Trophoblast cell (in vitro differentiated cells and primary cell): ENCODE measurements around the gene ARHGAP42.

Experiments
- DNase-seq, 2 donors: peaks; one replicate each; pipeline ENCODE4 v3.0.0-alpha.2; 2016
- H2AFZ ChIP-seq: 2 replicates; pipeline ENCODE4 v1.6.1; 2013; ENCODE audit warnings: low read length, moderate library complexity, mild to moderate bottlenecking; ENCODE audit not compliant: insufficient read depth, poor library complexity
- H2AK5ac ChIP-seq: 2 replicates; pipeline ENCODE4 v1.6.1; 2013; ENCODE audit warnings: mild to moderate bottlenecking, low read length
- H2BK120ac ChIP-seq: 2 replicates; pipeline ENCODE4 v1.6.1; 2013; ENCODE audit warnings: low read length, mild to moderate bottlenecking, moderate library complexity; ENCODE audit not compliant: insufficient read depth, poor library complexity
- H2BK12ac ChIP-seq: 2 replicates; pipeline ENCODE4 v1.6.1; 2013; ENCODE audit warnings: mild to moderate bottlenecking, low read length, moderate library complexity
- H2BK5ac ChIP-seq: 2 replicates; pipeline ENCODE4 v1.6.1; 2013; ENCODE audit warnings: low read length, low read depth, moderate library complexity, mild to moderate bottlenecking; ENCODE audit not compliant: poor library complexity
- H3K14ac ChIP-seq: 2 replicates; pipeline ENCODE4 v1.6.1; 2013; ENCODE audit warnings: mild to moderate bottlenecking, low read length
- H3K18ac ChIP-seq: 2 replicates; pipeline ENCODE4 v1.6.1; 2013; ENCODE audit warnings: mild to moderate bottlenecking, low read length
- H3K23ac ChIP-seq: 2 replicates; pipeline ENCODE4 v1.6.1; 2013; ENCODE audit warnings: low read length
- H3K27ac ChIP-seq: 2 replicates; pipeline ENCODE4 v1.5.1; 2013; ENCODE audit warnings: low read depth, mild to moderate bottlenecking, inconsistent platforms, low read length, moderate library complexity
- H3K27me3 ChIP-seq: 2 replicates; pipeline ENCODE4 v1.6.1; 2013; ENCODE audit warnings: inconsistent platforms, mild to moderate bottlenecking, low read length, moderate library complexity; ENCODE audit not compliant: insufficient read depth
- H3K36me3 ChIP-seq, 2 experiments: 1 replicate in 1 of 2; 2 replicates in 1 of 2; pipeline ENCODE4 v1.6.1; 2013; ENCODE audit warnings: low read length in 2 of 2, mild to moderate bottlenecking in 2 of 2, moderate library complexity in 1 of 2; ENCODE audit not compliant: insufficient read depth in 2 of 2, control insufficient read depth in 1 of 2
- H3K4ac ChIP-seq: 2 replicates; pipeline ENCODE4 v1.6.1; 2013; ENCODE audit warnings: low read depth, mild to moderate bottlenecking, low read length, moderate library complexity
- H3K4me1 ChIP-seq, 2 experiments: 1 replicate in 1 of 2; 2 replicates in 1 of 2; pipeline ENCODE4 v1.6.1; 2013; ENCODE audit warnings: low read length in 2 of 2, mild to moderate bottlenecking in 2 of 2, moderate library complexity in 1 of 2; ENCODE audit not compliant: insufficient read depth in 2 of 2, control insufficient read depth in 1 of 2
- H3K4me2 ChIP-seq: 2 replicates; pipeline ENCODE4 v1.6.1; 2013; ENCODE audit warnings: inconsistent platforms, mild to moderate bottlenecking, low read length, moderate library complexity
- H3K4me3 ChIP-seq: 2 replicates; pipeline ENCODE4 v1.5.1; 2013; ENCODE audit warnings: mild to moderate bottlenecking, low read depth, low read length, inconsistent platforms
- H3K79me1 ChIP-seq: one replicate; pipeline ENCODE4 v1.6.1; 2013; ENCODE audit warnings: low read length
- H3K79me2 ChIP-seq: 2 replicates; pipeline ENCODE4 v1.6.1; 2013; ENCODE audit warnings: low read length, mild to moderate bottlenecking; ENCODE audit not compliant: control insufficient read depth, insufficient read depth, poor library complexity
- H3K9ac ChIP-seq: 2 replicates; pipeline ENCODE4 v1.6.1; 2013; ENCODE audit warnings: mild to moderate bottlenecking, low read length
- H3K9me3 ChIP-seq: 2 replicates; pipeline ENCODE4 v1.6.1; 2013; ENCODE audit warnings: low read depth, mild to moderate bottlenecking, control low read depth, inconsistent platforms, low read length; ENCODE audit not compliant: insufficient read depth
- H4K12ac ChIP-seq: 2 replicates; pipeline ENCODE4 v1.6.1; 2013; ENCODE audit warnings: low read depth, mild to moderate bottlenecking, low read length, moderate library complexity
- H4K8ac ChIP-seq: 2 replicates; pipeline ENCODE4 v1.6.1; 2013; ENCODE audit warnings: low read depth, mild to moderate bottlenecking, low read length, moderate library complexity
- H4K91ac ChIP-seq: one replicate; pipeline ENCODE4 v1.6.1; 2013; ENCODE audit warnings: low read depth, mild to moderate bottlenecking, low read length, moderate library complexity
- WGBS: extraction: QIAGEN DNeasy Blood & Tissue Kit; methylation state at CpG from one replicate; pipeline ENCODE4 v1.1.7; 2013; ENCODE audit warnings: missing lambda C conversion rate; ENCODE audit not compliant: insufficient read length, insufficient coverage; ENCODE audit errors: extremely low coverage; 5-methylcytosine and 5-hydroxymethylcytosine counted together

ARHGAP42 gene

DNA sequence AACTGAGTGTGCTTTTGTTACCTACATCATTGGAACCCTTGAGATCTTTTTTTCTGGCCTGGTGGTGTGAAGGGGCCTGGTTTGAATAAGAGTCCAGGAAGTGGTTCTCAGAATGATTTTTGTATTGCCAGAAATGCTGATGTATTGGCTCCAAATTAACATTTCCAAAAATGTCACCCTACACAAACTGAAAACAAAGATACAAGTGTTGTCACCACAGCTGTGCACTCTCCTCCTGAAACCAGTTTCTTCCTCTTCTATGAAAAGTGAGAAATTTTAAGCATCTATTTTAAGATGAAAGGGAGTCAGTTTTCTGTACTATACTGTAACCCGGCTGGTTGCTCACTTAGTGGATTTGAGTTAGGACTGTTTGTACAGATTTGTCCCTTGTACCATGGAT lies 223.7 kb downstream of the ARHGAP42 start:
- no peak overlapping the region for H3K18ac ChIP-seq
- no peak overlapping the region for H3K14ac ChIP-seq
- H3K23ac ChIP-seq: no peak overlapping the region
- H4K12ac ChIP-seq: no peak overlapping the region
- no peak overlapping the region for H2BK5ac ChIP-seq
- no peak overlapping the region for H4K91ac ChIP-seq
- H3K27me3 ChIP-seq: no peaks in the 10 kb centered on the region
- no peak overlapping the region for H3K27ac ChIP-seq
- no peak overlapping the region for H3K4ac ChIP-seq
- no peak overlapping the region for H4K8ac ChIP-seq
- no peak overlapping the region for H2AK5ac ChIP-seq
- H3K9me3 ChIP-seq: no peaks in the 10 kb centered on the region
- no peak overlapping the region for H2BK12ac ChIP-seq
- no peak overlapping the region for H2AFZ ChIP-seq
- no peaks in the 10 kb centered on the region for H3K4me1 ChIP-seq
- no peak overlapping the region for H2BK120ac ChIP-seq
- no peak overlapping the region for H3K4me2 ChIP-seq
- no peak for DNase-seq
- no peak overlapping the region for H3K9ac ChIP-seq
- no CpG with 5 or more reads among the region's 1 CpG for WGBS
- H3K4me3 ChIP-seq: no peak overlapping the region
- H3K79me1 ChIP-seq: no peaks in the 10 kb centered on the region
- H3K36me3 ChIP-seq: peaks cover 0 to 1% of the 10 kb centered on the region in 2 experiments
- H3K79me2 ChIP-seq: no peaks in the 10 kb centered on the region

DNA sequence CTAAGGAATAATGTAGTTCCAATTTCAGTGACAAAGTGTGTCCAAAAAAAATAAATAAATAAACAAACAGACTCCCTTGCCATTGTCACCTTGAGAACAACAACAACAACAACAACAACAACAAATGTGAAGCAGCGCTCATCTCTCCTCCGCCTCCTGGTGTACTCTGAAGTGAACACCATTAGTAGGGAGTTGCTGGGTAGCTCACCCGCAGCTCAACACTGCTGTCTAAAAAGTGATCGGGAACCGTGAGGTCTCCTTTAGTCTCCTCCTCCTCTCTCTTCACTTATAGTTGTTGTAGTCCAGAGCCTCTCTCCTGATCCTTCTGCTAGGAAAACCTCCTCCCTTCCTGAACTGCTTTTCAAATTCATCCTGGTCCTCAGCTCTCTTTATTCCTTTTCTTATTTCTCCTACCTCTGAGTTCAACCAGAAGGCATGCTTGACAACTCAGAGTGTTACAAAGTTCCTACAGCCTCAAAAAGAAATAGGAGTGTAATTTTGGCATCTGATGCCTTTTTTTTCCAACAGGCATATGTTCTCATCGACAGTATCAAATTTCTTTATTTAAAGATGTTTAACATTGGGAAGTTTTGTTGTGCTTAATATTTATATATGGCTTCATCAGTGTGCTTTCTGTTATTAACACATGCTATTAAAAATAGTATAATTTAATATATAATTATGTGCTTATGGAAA lies 227.5 kb downstream of the ARHGAP42 start:
- Histone ChIP-seq H4K12ac (no peak overlapping the region), H3K79me1 (no peaks in the 10 kb centered on the region), H2AK5ac (no peak overlapping the region), H2AFZ (no peak overlapping the region), H3K4me3 (no peak overlapping the region), H2BK120ac (no peak overlapping the region), H3K4me1 (peaks cover 0 to 2% of the 10 kb centered on the region in 2 experiments), H3K18ac (no peak overlapping the region), H2BK12ac (no peak overlapping the region), H3K9ac (no peak overlapping the region), H3K79me2 (no peaks in the 10 kb centered on the region), H3K4me2 (no peak overlapping the region), H3K9me3 (no peaks in the 10 kb centered on the region), H3K27me3 (no peaks in the 10 kb centered on the region), H3K14ac (no peak overlapping the region), H3K27ac (no peak overlapping the region), H4K91ac (no peak overlapping the region), H3K23ac (no peak overlapping the region), H3K4ac (no peak overlapping the region), H4K8ac (no peak overlapping the region), H3K36me3 (peaks cover 0 to 1% of the 10 kb centered on the region in 2 experiments), H2BK5ac (no peak overlapping the region)
- no CpG with 5 or more reads among the region's 6 CpGs for WGBS
- DNase-seq: no peak

DNA sequence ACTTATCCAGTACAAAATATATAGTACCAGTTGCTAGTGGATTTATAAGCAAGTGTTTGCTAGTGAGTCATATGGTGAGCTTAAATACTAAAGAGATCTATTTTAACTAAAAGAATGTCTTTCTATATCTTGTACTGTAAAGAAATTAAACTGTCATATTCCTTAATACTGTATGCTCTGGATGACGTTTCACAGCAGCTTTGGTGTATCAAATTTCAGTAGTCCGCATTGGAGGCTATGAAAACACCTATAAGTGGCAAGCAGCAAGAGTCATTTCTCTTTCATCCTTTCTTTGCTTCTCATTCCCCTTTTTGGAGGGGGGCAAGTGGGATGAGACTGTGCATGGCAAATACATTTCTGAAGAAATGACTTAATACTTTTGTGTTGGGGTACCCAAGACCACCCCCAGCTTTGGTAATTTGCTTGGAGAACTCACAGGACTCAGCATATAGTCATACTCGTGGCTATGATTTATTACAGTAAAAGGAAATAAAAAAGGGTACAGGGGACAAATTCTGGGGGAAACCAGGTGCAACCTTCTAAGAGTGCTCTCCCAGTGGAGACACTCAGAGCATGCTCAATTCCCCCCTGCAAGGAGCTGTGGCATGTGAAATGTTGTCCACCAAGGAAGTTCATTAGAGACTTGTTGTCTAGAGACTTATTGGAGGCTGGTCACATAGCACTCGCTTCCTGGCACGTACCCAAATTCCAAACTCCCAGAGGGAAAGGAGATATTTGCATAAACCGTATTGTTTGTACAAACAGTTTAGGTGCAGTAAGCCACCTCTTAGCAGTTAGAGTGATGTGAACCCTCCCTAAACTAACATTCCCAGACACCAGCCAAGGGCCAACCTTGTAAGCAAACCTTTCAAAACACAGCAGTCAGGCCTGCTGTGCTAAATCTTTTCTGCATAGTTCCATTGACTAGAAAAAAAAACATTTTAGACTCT lies 231.7 kb downstream of the ARHGAP42 start:
- Histone ChIP-seq H4K8ac (no peak overlapping the region), H3K4me3 (no peak overlapping the region), H3K4me2 (no peak overlapping the region), H3K18ac (no peak overlapping the region), H3K79me2 (no peaks in the 10 kb centered on the region), H3K4ac (no peak overlapping the region), H3K9ac (no peak overlapping the region), H2AFZ (no peak overlapping the region), H2AK5ac (no peak overlapping the region), H3K14ac (no peak overlapping the region), H4K12ac (no peak overlapping the region), H3K36me3 (peaks cover 0 to under 1% of the 10 kb centered on the region in 2 experiments), H2BK12ac (no peak overlapping the region), H3K4me1 (peaks cover 0 to 2% of the 10 kb centered on the region in 2 experiments), H4K91ac (no peak overlapping the region), H2BK120ac (no peak overlapping the region), H2BK5ac (no peak overlapping the region), H3K27ac (no peak overlapping the region), H3K9me3 (no peaks in the 10 kb centered on the region), H3K79me1 (no peaks in the 10 kb centered on the region), H3K23ac (no peak overlapping the region), H3K27me3 (no peaks in the 10 kb centered on the region)
- no CpG with 5 or more reads among the region's 6 CpGs for WGBS
- peak; percentile 28 to 33 for DNase-seq

DNA sequence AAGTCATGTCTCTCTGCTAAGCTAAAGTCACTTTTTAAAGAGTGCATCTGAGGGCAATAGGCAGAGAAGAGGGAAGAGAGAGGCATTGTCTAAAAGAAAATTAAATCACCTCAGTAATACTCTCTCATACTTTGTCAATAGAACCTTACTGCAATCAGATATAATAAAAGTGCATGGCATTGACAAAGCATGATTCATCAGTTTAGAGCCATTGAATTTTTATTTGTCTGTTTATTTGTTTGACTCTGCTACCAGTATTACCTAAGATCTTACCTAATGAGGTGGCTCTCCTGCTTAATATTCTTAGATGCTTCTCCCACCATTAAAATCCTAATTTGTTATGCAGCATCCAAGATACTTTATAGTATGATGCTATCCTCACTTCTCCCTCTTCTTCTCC lies 233.5 kb downstream of the ARHGAP42 start:
- no peak overlapping the region for H3K4me3 ChIP-seq

More for the DNA sequence above, 233.5 kb downstream of the ARHGAP42 start:
- Histone ChIP-seq H3K27me3 (no peaks in the 10 kb centered on the region), H3K79me1 (no peaks in the 10 kb centered on the region), H2BK12ac (no peak overlapping the region), H3K23ac (no peak overlapping the region), H2BK5ac (no peak overlapping the region), H3K79me2 (no peaks in the 10 kb centered on the region), H3K4me2 (no peak overlapping the region), H4K8ac (no peak overlapping the region), H3K18ac (no peak overlapping the region), H3K4ac (no peak overlapping the region), H4K91ac (no peak overlapping the region), H3K9me3 (no peaks in the 10 kb centered on the region), H3K9ac (no peak overlapping the region), H2AFZ (no peak overlapping the region), H3K14ac (no peak overlapping the region), H4K12ac (no peak overlapping the region), H3K27ac (no peak overlapping the region), H2BK120ac (no peak overlapping the region), H2AK5ac (no peak overlapping the region), H3K36me3 (no peaks in the 10 kb centered on the region), H3K4me1 (peaks cover 0 to 2% of the 10 kb centered on the region in 2 experiments)
- DNase-seq: no peak
